Measurements from ENCODE around the gene CIDEB.

DNA sequence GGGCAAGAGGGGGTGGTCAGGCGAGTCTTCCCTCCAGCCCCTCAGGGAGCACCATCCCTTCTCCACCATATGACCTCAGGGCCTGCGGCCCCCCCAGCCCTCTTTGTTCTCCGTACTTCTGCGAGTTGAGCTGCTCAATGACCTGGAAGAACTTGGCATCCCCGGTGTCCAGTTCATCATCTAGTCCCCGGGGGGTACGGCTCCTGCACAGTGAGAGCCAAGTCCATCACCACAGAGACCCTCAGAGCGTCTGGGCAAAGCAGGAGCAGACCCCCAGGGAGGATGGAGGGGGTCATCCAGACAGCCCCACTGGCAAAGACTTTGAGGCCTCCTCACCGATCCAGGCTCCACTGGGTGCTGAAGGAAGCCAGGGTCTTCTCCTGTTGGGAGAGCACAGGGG, 18.2 kb upstream of the CIDEB start:
- TF ChIP-seq, protein P1, sequence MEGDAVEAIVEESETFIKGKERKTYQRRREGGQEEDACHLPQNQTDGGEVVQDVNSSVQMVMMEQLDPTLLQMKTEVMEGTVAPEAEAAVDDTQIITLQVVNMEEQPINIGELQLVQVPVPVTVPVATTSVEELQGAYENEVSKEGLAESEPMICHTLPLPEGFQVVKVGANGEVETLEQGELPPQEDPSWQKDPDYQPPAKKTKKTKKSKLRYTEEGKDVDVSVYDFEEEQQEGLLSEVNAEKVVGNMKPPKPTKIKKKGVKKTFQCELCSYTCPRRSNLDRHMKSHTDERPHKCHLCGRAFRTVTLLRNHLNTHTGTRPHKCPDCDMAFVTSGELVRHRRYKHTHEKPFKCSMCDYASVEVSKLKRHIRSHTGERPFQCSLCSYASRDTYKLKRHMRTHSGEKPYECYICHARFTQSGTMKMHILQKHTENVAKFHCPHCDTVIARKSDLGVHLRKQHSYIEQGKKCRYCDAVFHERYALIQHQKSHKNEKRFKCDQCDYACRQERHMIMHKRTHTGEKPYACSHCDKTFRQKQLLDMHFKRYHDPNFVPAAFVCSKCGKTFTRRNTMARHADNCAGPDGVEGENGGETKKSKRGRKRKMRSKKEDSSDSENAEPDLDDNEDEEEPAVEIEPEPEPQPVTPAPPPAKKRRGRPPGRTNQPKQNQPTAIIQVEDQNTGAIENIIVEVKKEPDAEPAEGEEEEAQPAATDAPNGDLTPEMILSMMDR (IDR thresholded peaks at IDR 0.05): no peak
- TF ChIP-seq, protein P2, sequence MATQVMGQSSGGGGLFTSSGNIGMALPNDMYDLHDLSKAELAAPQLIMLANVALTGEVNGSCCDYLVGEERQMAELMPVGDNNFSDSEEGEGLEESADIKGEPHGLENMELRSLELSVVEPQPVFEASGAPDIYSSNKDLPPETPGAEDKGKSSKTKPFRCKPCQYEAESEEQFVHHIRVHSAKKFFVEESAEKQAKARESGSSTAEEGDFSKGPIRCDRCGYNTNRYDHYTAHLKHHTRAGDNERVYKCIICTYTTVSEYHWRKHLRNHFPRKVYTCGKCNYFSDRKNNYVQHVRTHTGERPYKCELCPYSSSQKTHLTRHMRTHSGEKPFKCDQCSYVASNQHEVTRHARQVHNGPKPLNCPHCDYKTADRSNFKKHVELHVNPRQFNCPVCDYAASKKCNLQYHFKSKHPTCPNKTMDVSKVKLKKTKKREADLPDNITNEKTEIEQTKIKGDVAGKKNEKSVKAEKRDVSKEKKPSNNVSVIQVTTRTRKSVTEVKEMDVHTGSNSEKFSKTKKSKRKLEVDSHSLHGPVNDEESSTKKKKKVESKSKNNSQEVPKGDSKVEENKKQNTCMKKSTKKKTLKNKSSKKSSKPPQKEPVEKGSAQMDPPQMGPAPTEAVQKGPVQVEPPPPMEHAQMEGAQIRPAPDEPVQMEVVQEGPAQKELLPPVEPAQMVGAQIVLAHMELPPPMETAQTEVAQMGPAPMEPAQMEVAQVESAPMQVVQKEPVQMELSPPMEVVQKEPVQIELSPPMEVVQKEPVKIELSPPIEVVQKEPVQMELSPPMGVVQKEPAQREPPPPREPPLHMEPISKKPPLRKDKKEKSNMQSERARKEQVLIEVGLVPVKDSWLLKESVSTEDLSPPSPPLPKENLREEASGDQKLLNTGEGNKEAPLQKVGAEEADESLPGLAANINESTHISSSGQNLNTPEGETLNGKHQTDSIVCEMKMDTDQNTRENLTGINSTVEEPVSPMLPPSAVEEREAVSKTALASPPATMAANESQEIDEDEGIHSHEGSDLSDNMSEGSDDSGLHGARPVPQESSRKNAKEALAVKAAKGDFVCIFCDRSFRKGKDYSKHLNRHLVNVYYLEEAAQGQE (IDR thresholded peaks at IDR 0.05; ENCODE audit: insufficient read depth in 1 of 2, low read depth in 2 of 2, low read length in 1 of 2): no peak
- TF ChIP-seq POLR2AphosphoS5 (IDR thresholded peaks at IDR 0.05; ENCODE audit: low read depth, low read length) (no peak), SIN3A (IDR thresholded peaks at IDR 0.05; ENCODE audit: borderline replicate concordance, insufficient read depth, low read depth, low read length) (no peak)
